Activated CD4-positive, alpha-beta T cell treated with anti-CD3 and anti-CD28 coated beads for 48 hours (primary cell): ENCODE results near the gene KIF3C.
"Not testable (repeated sequence)": the region's sequence is repeated elsewhere in the genome, so short reads cannot be mapped to it uniquely, and the experiment has no call there.

Experiments
- DNase-seq: peaks from one replicate; pipeline ENCODE4 v3.0.0-alpha.2; 2020

KIF3C gene

DNA sequence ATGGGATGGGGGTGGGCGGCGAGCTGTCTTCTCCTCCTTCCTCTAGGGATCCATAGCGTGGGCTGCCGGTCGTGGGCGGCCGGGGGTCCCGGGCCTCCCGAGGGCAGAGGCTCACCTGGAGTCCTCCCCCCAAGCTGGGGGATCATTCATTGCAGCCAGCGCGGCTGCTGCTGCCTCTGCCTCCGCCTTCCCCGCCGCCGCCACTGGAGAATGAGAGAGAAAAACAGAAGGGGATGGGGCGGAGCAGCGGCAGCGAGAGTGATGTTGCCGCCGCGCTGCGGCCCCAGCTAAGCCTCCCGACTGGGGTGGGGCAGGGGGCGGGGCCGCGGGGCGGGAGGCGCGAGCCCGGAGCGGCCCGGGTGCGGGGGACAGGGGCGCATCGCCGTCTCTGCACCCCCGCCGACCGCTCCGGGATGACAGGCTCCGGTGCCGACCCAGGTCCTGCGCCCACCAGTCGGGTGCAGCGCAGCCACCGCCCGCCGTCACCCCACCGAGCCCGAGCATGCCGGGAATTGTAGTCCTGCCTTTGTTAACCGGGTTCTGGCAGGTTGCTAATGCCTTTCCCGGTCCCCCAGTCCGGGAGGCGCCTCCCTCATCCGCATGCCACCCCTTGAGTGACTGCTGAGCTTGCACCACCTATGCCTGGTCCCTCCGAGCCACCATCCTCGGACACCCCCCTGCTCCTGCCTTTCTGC is at the start of gene KIF3C:
TSS of gene KIF3C (minus strand) at position 225 of the 695 bp plus-strand sequence. CDS start 580 bp downstream, outside the sequence.
- DNase-seq = peak; percentile 82

DNA sequence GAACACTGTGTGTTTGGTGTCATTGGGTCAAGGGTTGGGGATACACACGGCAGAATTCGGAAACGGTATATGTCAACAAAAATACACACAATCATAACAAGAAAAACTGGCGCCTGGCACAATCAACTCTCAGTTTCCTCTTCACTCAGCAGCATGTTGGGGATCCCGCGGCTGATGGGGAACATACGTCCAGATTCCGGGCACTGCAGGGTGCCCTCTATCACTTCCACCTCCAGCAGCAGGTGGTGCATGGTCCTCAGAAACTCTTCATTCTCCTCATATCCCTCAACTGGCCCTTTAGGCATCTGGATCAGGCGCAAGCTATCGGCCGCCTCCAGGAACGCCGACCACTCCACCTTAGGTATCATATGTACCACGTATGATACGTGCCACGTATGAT is 45.8 kb upstream of the KIF3C start:
- not testable (repeated sequence) for DNase-seq

DNA sequence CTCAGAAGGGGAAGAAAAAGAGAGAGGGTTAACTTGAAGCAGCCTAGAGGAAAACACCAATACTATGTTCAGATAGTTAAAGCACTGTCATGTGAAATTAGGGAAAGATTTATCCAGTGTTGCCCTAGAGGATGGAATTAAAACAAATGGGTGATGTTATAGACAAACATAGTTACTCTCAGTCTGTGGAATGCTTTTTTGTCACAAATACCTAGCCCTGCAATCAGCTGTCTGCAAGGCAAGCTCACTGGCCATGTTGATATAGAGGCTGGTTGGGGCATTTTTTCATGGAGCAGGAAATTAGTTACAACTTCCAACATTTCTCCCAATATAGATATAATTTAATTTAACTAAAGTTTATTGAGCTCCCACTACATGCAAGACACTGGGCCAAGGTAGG is 43.2 kb upstream of the KIF3C start:
- no peak for DNase-seq

DNA sequence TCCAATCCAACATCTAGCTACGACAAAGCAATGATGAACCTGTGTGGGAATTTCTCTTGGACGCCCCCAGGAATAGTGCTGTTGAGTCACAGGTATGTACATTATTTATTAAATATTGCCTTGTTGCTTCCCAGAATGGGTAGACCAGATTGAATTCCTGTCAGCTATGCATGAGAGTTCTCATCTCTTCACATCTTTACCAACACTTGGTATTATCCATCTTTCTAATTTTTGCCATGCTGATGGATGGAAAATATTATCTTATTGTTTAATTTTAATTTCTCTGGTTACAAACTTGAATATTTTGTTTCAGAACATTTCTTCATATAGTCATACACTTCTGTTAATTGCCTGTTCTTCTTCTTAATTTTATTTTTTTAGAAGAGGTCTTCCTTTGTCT is 42.0 kb upstream of the KIF3C start:
- DNase-seq = no peak

GRCh38 chr2:26020231-26020640 is 37.9 kb upstream of the KIF3C start:
- no peak for DNase-seq

- peak; percentile 66 for DNase-seq
These were observed 36.1 kb upstream of the KIF3C start for GRCh38 chr2:26018184-26019055.

GRCh38 chr2:26017464-26018183 is 35.3 kb upstream of the KIF3C start:
- no peak for DNase-seq

DNA sequence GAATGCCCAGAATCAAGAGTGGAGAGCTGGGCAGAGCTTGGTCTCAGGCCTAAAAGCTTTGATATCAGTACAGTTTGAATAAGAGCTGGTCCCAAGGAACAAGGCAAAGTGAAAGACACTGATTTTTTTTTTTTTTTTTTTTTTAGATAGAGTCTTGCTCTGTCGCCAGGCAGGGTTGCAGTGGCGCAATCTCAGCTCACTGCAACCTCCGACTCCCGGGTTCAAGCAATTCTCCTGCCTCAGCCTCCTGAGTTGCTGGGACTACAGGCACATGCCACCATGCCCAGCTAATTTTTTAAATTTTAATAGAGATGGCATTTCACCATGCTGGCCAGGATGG is 34.4 kb upstream of the KIF3C start:
- not testable (repeated sequence) for DNase-seq

GRCh38 chr2:26016012-26016705 is 33.9 kb upstream of the KIF3C start:
- no peak for DNase-seq

- no peak for DNase-seq
These were observed 31.4 kb upstream of the KIF3C start for GRCh38 chr2:26013668-26014067.

- DNase-seq = no peak
These were observed 29.9 kb upstream of the KIF3C start for GRCh38 chr2:26011990-26012856.

- DNase-seq = no peak
These were observed 29.3 kb upstream of the KIF3C start for GRCh38 chr2:26011609-26011989.

DNA sequence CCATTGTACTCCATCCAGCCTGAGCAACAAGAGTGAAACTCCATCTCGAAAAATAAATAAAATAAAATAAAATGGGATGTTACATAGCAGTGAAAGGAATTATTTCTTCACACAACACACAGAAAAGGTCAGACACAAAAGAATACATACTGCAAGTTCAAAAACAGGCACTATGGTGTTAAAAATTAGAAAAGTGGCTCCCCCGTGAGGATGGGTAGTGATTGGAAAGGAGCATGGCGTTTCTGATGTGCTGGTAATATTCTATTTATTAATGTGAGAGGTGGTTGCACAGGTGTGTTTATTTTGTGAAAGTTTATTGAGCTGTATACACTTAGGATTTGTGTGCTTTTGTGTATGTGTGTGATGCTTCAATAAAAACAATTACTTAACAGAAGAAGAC is 28.6 kb upstream of the KIF3C start:
- no peak for DNase-seq

- no peak for DNase-seq
These were observed 27.3 kb upstream of the KIF3C start for GRCh38 chr2:26009567-26009963.

DNA sequence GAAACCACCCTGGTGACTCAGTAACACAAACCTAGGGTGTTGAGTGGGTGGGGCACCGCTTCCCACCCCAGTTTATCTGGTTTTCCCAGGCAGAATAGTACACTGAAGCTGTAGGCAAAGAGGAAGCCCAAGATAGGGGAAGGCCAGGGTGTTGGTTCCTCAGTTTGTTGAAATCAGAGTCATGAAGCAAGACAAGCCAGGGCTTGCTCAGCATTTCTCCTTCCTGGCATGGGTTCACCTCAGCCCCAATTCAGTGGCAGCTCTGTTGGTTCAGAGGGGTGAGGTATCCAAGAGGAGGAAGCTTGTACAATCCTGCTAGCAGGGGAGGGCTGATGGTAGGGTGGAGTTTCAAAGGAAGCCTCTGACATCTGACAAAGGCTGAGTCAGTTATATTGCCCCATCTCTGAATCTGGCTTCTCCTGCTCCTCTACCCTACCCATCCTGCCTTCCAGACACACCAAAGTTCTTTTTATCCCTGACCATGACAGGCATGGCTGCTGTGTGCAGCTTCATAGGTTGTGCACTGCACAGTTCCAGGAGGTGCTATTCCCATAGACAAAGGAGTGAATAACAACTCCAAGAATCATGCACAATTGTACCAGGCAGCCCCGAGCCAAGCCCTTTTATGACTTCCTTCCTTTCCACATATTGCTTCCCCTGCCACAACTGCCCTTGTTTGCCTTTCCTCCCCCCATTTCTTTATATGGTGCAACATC is 26.7 kb upstream of the KIF3C start:
- DNase-seq = no peak

GRCh38 chr2:26008095-26008494 is 25.8 kb upstream of the KIF3C start:
- DNase-seq = no peak

GRCh38 chr2:26002632-26003310 is 20.5 kb upstream of the KIF3C start:
- no peak for DNase-seq

DNA sequence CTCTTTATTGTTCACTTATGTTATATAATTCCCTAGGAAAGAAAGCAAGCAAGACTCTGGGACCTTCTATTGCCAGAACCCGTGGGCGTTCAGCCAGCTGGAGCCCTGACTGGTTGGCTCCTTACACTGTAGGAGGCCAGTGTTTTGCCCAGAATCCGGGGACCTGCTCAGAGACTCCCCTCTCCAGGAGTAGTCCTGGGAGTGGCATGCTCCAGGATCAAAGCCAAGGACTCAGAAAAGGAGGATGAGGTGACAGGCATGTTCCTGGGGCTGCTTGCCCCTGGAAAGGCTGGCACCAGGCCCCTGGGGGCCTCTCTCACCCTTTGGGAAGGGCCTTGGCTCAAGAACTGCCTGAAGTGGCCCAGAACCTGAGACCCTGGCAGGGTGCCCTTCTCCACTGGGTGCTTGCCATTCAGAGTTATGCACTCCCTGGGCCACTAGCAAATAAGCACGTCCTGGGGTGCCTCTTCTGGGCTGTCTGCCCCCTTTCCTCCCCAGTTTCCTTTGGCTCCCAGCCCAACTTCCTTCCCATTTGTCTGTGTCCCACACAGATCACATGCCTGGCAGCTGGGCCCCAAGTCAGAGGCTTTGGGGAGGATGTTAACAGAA is 19.6 kb upstream of the KIF3C start:
- DNase-seq = no peak

- DNase-seq = no peak
These were observed 18.3 kb upstream of the KIF3C start for GRCh38 chr2:26000561-26001082.

- not testable (repeated sequence) for DNase-seq
These were observed 17.1 kb upstream of the KIF3C start for GRCh38 chr2:25999406-25999805.
